GM18498 (cell line): ENCODE data around the gene STARD7.
"Not testable (repeated sequence)": the region's sequence is repeated elsewhere in the genome, so short reads cannot be mapped to it uniquely, and the experiment has no call there.

Source experiments
- ATAC-seq: cut with Tn5 transposase; IDR thresholded peaks from one replicate; pipeline ENCODE4 v1.9.1; 2021; ENCODE audit warnings: mild to moderate bottlenecking, moderate library complexity; ENCODE audit not compliant: unreplicated experiment

The STARD7 gene, protein sequence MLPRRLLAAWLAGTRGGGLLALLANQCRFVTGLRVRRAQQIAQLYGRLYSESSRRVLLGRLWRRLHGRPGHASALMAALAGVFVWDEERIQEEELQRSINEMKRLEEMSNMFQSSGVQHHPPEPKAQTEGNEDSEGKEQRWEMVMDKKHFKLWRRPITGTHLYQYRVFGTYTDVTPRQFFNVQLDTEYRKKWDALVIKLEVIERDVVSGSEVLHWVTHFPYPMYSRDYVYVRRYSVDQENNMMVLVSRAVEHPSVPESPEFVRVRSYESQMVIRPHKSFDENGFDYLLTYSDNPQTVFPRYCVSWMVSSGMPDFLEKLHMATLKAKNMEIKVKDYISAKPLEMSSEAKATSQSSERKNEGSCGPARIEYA

GRCh38 chr2:96208143-96209010 is at the start of gene STARD7:
TSS of gene STARD7 (minus strand) at chr2:96208827. CDS start at chr2:96208434, 393 bp downstream.
- ATAC-seq: peak; percentile 93

DNA sequence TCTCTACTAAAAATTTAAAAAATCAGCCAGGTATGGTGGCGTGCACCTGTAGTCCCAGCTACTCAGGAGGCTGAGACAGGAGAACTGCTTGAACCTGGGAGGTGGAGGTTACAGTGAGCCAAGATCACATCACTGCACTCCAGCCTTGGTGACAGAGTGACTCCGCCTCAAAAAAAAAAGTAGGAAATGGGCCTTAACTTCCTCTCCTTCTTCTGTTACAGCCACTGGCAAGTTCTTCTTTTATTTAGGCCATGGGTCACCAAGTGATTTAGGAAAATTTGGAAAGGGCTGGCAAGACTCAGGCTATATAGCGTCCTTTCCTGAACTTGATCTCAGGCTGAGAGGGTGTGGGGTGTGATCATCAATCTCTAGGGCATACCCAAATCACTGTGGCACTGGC is 49.1 kb upstream of the STARD7 start:
- not testable (repeated sequence) for ATAC-seq

DNA sequence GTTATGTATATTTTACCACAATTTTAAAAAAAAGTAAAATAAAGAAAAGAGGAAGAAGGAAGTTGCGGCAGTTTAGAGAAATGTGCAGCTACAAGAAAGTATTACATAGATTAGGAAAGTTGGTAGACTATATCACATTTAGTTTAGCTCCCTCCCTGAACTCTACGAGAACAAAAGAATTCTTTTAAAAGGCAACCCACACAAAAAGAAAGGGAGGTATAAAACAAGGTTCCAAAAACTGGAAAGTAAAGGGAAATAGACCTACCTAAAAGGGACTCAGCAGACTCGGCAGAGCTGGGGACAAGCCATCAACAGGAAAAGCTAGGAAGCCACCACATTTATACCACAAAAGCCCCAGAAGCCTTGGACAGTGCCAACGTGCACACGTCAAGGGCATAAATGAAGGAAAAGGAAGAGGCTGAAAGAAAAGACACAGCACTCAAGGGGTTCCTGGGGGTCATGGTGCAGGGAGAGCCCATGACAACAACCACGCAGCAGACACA is 48.0 kb upstream of the STARD7 start:
- ATAC-seq: no peak

DNA sequence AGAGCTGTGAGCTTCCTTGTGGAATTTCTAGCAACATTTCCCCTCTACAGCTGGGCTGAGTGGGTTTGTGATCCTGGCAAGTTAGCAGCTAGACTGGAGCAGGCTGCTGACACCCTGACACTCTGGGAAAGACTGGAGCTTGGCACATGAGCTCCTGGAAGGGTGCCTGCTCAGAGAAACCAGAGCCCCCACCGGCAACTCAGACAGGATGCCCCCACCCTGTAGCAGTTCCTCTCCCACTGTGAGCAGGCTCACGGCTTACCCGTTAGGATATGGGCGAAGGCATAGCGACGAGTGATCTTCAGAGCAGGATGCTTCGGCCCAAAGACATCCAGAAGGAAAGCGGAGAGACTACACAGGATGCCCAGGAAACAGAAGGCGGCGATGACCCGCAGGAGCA is 45.9 kb upstream of the STARD7 start:
- ATAC-seq: no peak

DNA sequence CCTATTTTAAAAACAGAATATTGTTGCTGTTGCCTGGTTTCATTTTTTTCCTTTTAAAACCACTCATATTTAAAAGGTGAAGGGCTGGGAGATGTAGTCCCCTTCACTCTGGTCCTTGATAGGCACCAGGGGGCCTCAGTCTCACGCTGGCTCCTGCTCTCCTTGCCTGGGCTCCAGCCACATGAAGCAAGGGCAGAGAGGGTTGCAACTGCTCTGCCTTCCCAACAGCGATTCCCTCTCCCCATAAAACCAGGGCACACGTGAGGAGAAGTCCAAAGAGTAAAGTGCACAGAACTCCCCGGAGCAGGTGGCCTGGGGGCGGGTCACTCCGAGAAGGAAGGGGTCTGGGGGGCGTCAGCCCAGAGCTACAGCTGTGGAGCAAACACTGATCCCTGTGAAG is 44.4 kb upstream of the STARD7 start:
- no peak for ATAC-seq

- no peak for ATAC-seq
Measured at GRCh38 chr2:96252526-96252925, 43.9 kb upstream of the STARD7 start.

DNA sequence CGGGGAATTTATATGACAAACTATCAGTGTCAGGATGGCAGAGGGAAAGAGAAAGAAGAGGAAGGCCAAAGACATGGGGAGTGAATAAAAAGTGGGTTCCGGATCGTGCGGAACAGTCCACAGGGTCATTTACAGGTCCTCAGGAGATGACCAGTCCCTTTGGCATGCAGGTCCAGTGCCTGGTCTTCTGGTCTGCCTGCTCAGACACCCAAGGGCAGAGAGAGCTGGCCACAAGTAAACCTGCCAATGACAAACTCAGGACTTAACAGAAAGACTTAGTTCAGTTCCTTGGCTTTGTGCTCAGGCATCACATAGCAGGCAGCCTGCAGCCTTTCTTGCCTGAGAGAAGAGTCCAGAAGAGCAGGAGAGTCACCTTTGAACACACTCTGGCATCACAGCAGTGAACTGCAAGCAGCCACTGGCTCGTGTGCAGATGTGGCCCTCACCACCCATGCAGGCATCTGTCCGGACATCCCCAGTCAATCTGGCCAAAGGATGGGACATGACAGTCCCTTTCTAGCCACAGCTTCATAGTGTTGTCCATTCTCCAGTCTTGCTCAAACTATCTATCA is 43.2 kb upstream of the STARD7 start:
- no peak for ATAC-seq

DNA sequence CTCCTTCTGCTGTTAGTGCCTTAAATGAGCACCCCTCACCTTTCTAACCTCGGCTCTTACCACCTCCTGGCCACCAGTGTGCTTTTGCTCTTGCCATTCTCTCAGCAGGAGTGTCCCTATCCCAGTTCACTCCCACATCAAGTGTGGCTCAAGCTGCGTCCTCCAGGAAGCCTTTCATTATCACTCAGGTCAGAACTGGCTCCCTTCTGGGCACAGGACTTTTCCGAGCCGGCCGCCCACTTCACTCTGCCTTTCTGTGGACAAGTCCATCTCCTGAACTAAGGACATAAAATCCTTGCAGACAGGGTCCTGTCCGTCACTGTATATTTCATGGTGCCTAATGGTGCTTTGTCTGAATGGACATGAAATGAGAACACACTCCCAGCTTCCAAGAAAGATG is 41.6 kb upstream of the STARD7 start:
- no peak for ATAC-seq

DNA sequence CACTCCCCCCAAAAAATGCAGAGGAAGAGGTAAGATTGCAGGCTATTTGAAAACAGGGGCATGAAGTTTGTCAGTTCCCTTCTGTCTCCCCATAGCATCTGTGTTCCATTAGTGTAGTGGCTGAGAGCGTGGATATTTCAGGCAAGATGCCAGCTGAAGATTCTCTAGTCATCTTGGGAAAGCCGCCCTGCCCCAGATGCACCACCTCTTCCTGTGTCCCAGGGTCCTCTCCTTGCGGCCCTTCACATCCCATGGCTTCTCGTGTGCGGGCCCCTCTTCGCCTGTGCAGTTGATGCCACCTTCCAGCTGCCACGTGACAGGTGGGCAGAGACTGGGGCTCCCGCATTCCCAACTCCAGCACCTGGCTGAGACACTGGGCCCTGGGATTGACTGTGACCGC is 41.0 kb upstream of the STARD7 start:
- ATAC-seq: no peak

DNA sequence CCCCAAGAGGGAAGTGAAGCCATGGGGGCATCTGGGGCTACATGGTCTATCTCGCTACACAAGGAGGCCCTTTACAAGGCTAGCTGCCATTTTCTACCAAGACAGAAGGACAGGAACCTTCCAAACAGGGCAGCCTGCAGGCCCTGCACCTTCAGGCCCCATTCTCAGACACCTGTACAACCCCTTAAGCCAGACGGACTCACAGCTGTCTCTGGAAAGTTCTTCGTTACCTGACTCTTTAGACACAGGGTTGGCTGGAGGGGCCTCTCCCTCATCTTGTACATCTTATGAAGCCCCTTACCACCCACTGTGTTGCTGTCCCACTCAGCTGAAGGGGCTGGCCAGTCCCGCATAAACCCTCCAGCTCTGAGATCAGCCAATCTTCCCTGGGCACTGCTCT is 40.0 kb upstream of the STARD7 start:
- no peak for ATAC-seq

- ATAC-seq: no peak
Measured at GRCh38 chr2:96247896-96248295, 39.3 kb upstream of the STARD7 start.

DNA sequence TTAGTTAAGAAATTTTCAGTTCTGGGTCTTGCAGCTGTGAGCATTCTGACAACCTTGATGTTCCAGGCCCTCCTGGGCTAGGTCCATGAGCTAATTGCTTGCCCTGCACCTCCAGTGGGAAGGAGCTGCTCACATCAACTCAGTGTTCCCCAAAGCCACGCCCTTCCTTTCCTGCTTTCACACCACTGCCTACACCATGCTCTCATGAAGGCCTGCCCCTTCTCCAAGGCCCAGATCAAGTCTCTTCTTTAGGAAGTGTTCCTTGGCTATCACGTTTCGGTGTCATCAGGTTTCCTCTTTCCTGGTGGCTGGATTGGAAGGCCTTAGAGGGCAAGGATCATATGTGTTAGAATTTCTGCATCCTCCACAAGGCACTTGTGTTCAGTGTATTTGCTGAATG is 38.4 kb upstream of the STARD7 start:
- no peak for ATAC-seq

DNA sequence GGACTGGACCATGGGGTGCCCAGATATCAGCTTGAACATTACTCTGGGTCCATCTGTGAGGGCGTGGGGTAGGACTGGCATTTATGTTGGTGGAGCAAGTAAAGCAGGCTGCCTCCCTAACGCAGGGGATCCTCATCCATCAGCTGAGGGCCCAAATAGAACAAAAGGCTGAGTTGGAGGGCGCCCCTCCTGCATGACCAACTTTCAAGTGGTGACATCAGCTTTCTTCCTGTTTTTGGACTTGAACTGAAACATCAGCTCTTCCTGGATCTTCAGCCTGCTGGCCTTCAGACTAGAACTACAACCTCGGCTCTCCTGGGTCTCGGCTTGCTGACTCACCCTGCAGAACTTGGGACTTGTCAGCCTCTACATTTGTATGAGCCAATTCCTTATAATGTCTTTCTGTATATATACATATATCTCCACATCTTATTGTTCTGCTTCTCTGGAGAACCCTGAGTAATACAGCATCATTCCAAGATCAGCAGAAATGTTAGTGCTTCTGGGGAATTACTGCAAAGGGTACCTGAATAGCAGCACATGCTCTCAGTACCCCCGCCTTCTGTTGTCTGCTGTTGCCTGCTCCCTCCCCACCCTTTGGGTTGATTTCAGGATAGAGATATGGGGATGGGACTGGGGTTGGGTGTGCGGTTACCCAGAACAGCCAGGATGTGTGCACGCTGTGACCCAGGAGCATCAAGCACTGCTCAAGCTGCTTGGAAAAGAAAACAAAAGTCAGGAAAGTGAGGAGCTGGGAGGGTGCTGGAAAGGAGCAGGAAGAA is 37.2 kb upstream of the STARD7 start:
- no peak for ATAC-seq

- no peak for ATAC-seq
Measured at GRCh38 chr2:96243843-96244242, 35.2 kb upstream of the STARD7 start.

- ATAC-seq: peak; percentile 91
Measured at GRCh38 chr2:96241900-96242611, 33.4 kb upstream of the STARD7 start.

DNA sequence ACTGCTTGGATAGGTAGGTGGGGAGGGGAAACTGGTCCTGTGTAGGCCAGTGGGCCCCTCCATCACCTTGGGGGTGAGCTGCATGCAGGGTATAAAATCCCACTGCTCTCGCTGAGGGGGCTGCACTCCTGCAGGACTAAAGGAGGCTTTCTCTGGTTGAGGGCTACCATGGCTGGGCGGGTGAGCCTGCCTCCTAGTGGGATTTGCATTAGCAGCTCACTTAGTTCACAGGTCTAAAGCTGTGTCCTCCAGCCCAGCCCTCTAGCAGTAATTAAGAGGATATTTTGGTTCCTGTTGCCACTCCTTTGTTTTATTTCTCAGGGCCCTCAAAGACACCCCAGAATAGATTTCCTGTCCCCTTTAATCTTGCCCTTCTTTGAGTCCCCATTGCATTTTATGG is 32.6 kb upstream of the STARD7 start:
- ATAC-seq: no peak

- no peak for ATAC-seq
Measured at GRCh38 chr2:96240341-96241038, 31.9 kb upstream of the STARD7 start.

GRCh38 chr2:96239745-96240264 is 31.2 kb upstream of the STARD7 start:
- no peak for ATAC-seq

DNA sequence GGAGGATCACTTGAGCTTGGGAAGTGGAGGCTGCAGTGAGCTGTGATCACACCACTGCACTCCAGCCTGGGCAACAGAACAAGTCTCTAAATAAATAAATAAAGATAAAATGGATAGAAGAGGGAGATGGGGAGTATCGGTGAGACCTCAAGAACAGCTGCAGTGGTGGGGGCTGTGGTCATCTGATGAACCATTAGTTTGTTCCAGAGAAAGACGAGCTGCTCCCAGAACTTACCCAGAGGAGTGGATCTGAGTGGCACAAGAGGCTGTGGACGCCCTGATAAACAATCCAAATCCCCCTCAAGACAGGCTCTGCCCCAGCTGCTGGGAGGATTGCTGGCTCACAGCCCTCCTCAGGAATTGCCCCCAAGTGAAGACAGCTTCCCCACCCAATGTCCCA is 30.5 kb upstream of the STARD7 start:
- ATAC-seq: no peak
